ENCODE measurements around the gene MSL3.

The MSL3 gene

DNA sequence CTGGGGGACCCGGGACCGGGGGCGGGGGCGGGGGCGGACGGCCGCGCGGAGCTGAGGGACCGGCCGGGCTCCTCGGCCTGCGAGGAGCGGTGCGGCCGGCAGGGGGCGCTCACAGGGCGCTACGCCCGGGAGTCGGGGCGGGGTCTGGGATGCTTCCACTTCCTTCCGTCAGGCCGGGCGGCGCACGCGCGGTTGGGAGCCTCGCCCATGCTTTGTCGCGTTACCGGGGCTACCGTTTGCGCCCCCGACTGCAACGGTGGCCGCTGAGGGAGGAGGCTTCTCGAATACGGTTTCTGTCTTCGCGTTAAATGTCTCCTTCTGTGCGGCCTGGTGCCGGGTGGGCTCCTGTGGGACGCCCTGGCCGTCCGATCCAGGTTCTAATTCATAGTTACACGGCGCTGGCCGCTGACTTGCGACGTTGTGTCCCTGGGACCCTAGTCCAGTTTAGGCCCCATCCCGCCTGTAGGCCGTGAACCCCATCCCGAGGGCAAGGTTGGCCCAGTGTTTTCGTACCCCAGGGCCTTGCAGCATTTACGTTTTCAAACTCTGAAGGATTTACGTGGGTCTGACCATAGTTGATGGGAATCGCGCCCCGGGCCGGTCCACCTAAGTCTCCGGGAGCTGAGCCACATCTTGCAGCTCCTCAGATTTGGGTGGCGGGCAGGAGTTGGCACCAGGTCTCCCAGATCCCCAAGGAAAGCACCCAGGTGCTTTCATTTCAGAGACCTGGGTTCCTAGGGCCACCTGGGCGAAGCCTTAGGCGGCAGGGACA, 549 bp downstream of the MSL3 start:
- TF ChIP-seq, protein P1, sequence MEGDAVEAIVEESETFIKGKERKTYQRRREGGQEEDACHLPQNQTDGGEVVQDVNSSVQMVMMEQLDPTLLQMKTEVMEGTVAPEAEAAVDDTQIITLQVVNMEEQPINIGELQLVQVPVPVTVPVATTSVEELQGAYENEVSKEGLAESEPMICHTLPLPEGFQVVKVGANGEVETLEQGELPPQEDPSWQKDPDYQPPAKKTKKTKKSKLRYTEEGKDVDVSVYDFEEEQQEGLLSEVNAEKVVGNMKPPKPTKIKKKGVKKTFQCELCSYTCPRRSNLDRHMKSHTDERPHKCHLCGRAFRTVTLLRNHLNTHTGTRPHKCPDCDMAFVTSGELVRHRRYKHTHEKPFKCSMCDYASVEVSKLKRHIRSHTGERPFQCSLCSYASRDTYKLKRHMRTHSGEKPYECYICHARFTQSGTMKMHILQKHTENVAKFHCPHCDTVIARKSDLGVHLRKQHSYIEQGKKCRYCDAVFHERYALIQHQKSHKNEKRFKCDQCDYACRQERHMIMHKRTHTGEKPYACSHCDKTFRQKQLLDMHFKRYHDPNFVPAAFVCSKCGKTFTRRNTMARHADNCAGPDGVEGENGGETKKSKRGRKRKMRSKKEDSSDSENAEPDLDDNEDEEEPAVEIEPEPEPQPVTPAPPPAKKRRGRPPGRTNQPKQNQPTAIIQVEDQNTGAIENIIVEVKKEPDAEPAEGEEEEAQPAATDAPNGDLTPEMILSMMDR (IDR thresholded peaks at IDR 0.05; ENCODE audit: insufficient read depth, low read depth, low read length, missing control alignments), result peak; percentile 61
- peak; percentile 93 for DNase-seq (ENCODE audit: low read depth)
- peak overlapping the region; percentile 70 for H3K4me3 ChIP-seq (ENCODE audit: low read depth, low read length)

- TF ChIP-seq, protein P1 (IDR thresholded peaks at IDR 0.05; ENCODE audit: insufficient read depth, low read depth, low read length, missing control alignments), result no peak
- no peak for DNase-seq (ENCODE audit: low read depth)
- H3K4me3 ChIP-seq (ENCODE audit: low read depth, low read length), result peak overlapping the region; percentile 70
Measured at GRCh38 chrX:11759172-11759460, 1.1 kb downstream of the MSL3 start.

DNA sequence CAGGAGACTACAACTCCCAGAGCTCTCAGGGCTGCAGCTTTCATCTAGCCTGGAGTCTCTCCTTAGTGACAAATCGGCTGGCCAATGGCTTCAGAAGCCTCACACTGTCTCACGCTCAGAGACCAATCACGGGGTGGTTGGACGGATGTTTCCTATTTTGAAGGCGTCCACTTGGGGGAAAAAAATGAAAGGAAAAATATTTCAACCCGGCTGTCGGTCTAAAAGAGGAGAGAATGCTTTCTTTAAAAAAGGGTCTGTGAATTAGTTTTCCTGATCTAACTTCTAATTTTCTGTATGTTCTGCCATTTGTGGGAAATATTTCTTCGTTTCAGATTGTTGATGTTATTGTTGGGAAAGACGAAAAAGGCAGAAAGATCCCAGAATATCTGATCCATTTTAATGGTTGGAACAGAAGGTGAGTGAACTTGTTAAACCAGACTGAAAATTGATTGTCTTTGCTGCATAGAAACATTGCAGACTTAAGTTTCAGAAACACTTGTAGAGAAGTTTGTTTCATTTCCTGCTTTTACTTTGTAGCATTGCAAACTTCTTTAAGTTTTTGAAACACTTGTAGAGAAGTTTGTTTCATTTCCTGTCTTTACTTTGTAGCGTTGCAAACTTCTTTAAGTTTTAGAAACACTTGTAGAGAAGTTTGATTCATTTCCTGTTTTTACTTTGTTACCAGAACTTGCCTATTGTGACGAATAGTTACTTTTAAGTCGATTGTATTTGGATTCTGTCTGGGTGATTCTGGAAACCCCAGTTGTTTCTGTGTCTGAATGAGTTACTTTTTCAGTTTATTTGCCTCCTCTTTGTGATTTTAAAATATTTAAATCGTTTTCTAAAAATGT, 1.6 kb downstream of the MSL3 start:
- peak overlapping the region; percentile 70 for H3K4me3 ChIP-seq (ENCODE audit: low read depth, low read length)
- peak; percentile 93 for DNase-seq (ENCODE audit: low read depth)
- TF ChIP-seq, protein P1 (IDR thresholded peaks at IDR 0.05; ENCODE audit: insufficient read depth, low read depth, low read length, missing control alignments), result no peak

- DNase-seq (ENCODE audit: low read depth), result no peak
- TF ChIP-seq, protein P1 (IDR thresholded peaks at IDR 0.05; ENCODE audit: insufficient read depth, low read depth, low read length, missing control alignments), result no peak
- H3K4me3 ChIP-seq (ENCODE audit: low read depth, low read length), result peak overlapping the region; percentile 70
Measured at GRCh38 chrX:11760958-11761357, 2.9 kb downstream of the MSL3 start.

DNA sequence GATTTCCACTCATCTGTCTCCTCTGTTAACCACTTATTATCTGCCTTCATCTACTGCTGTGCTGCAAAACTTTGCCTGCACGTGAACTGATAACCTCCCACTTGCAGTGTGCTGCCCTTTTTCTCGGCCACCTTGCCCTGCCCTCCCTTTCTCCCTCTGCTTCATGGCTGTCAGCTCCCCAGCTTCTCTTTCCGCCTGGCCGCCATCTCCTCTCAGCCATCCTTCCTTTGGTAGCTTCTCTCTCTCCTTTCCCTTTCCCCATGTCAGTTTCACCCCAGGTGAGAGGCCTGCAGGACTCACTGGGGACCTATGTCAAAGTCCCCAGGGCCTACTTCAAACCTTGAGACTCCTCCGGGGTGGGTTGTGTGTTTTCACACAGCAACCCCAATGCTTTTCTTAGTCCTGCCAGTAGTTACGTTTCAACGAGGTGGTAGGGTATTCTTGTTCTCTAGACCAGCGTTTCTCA, 6.6 kb downstream of the MSL3 start:
- TF ChIP-seq, protein P1 (IDR thresholded peaks at IDR 0.05; ENCODE audit: insufficient read depth, low read depth, low read length, missing control alignments), result no peak
- DNase-seq (ENCODE audit: low read depth), result peak; percentile 58
- peak overlapping the region; percentile 6; the same call in 1 of the 2 replicates for H3K4me3 ChIP-seq (ENCODE audit: low read depth, low read length)

GRCh38 chrX:11765449-11765848, 7.4 kb downstream of the MSL3 start:
- H3K4me3 ChIP-seq (ENCODE audit: low read depth, low read length), result no peak overlapping the region
- no peak for DNase-seq (ENCODE audit: low read depth)
- TF ChIP-seq, protein P1 (IDR thresholded peaks at IDR 0.05; ENCODE audit: insufficient read depth, low read depth, low read length, missing control alignments), result no peak
